ENCODE data around the gene ARHGAP8.

The ARHGAP8 gene

DNA sequence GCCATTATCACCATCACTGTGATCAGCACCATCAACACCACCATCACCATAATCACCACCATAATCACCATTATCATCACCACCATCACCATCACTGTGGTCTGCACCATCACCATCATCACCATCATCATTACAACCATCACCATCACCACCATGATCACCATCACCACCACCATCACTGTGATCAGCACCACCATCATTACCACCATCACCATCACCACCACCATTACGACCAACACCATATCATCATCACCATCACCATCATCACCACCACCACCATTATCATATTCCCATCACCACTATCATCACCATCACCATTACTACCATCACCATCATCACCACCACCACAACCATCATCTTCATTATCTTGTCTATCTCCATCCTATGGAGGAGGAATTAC lies 132.2 kb downstream of the ARHGAP8 start:
- Histone ChIP-seq H3K36me3 (ENCODE audit: control insufficient read depth in 1 of 2, insufficient read depth in 2 of 2, low read depth in 1 of 2, low read length in 2 of 2) (no peaks in the 10 kb centered on the region), H3K23ac (ENCODE audit: low read length in 2 of 2) (no peak overlapping the region), H3K4me1 (ENCODE audit: control insufficient read depth, insufficient read depth, low read depth, low read length) (no peaks in the 10 kb centered on the region), H3K9me3 (ENCODE audit: control insufficient read depth, low read length) (no peaks in the 10 kb centered on the region), H3K9ac (ENCODE audit: low read length) (no peak overlapping the region), H3K18ac (ENCODE audit: low read depth in 1 of 2, low read length in 2 of 2) (no peak overlapping the region), H3K4me3 (ENCODE audit: insufficient read depth in 1 of 2, low read depth in 1 of 2, low read length in 2 of 2) (no peak overlapping the region), H2BK120ac (ENCODE audit: low read depth, low read length) (no peak overlapping the region), H3K79me1 (replicated peaks; ENCODE audit: low read length, poor library complexity, severe bottlenecking) (no peaks in the 10 kb centered on the region), H2BK12ac (ENCODE audit: low read length in 2 of 2) (no peak overlapping the region), H2AFZ (ENCODE audit: low read depth, low read length) (no peak overlapping the region), H3K14ac (ENCODE audit: low read length in 2 of 2) (no peak overlapping the region), H3K27ac (ENCODE audit: low read length, poor library complexity, severe bottlenecking) (no peak overlapping the region), H2BK5ac (ENCODE audit: low read depth, low read length, poor library complexity, severe bottlenecking) (no peak overlapping the region), H3K4ac (ENCODE audit: low read depth in 1 of 2, low read length in 2 of 2) (no peak overlapping the region), H4K8ac (ENCODE audit: low read length) (no peak overlapping the region), H2BK15ac (ENCODE audit: low read depth, poor library complexity, severe bottlenecking) (no peak overlapping the region), H4K91ac (ENCODE audit: low read length) (no peak overlapping the region), H3K4me2 (ENCODE audit: low read length, poor library complexity, severe bottlenecking) (no peak overlapping the region), H2AK5ac (ENCODE audit: low read length, severe bottlenecking) (no peak overlapping the region), H3K27me3 (ENCODE audit: control insufficient read depth in 1 of 2, insufficient read depth in 1 of 2, low read length in 2 of 2) (no peaks in the 10 kb centered on the region)
- WGBS = 82% methylated on average over 1 of the region's 1 CpG
- no peak for DNase-seq

DNA sequence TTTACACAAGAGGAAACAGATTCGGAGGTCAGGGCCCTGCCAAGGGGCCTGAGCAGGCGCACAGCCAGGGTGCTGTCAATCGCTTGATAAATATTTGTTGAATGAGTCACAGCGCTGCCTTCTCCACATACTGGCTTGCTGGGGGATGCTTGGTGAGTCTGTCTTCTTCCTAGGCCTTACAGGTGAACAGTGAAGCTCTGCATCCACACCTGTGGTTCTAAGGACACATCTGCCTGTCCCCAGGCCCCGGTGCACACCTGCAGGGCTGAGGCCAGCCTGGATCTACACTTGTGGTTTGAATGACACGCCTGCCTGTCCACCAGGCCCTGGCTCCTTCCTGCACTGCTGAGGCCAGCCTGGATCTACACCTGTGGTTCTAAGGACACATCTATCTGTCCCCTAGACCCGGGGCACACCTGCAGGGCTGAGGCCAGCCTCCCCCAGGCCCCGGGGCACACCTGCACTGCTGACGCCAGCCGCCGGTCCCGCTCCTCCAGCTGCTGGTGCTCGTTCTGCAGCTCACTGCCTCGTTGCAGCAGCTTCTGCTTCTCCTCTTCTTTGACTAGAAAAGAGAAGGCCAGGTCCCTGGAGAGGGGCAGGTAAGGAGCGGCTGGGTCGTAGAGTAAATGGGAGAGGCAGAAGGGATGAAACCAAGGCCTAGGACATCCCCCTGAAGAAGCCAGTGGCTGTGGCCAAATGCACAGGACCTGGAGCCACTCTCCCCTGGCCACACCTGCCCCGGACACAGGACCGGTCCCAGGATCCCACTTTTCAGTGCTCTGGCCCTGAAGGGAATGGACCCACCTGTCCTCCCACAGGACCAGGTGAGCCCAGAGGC lies 132.8 kb downstream of the ARHGAP8 start:
- H3K23ac ChIP-seq (ENCODE audit: low read length in 2 of 2) = no peak overlapping the region
- no peak overlapping the region for H3K9ac ChIP-seq (ENCODE audit: low read length)
- no peaks in the 10 kb centered on the region for H3K36me3 ChIP-seq (ENCODE audit: control insufficient read depth in 1 of 2, insufficient read depth in 2 of 2, low read depth in 1 of 2, low read length in 2 of 2)
- H4K8ac ChIP-seq (ENCODE audit: low read length) = no peak overlapping the region
- H3K27ac ChIP-seq (ENCODE audit: low read length, poor library complexity, severe bottlenecking) = no peak overlapping the region
- H4K91ac ChIP-seq (ENCODE audit: low read length) = no peak overlapping the region
- no peak overlapping the region for H2BK120ac ChIP-seq (ENCODE audit: low read depth, low read length)
- H3K4ac ChIP-seq (ENCODE audit: low read depth in 1 of 2, low read length in 2 of 2) = no peak overlapping the region
- no peak overlapping the region for H2AK5ac ChIP-seq (ENCODE audit: low read length, severe bottlenecking)
- H2BK12ac ChIP-seq (ENCODE audit: low read length in 2 of 2) = no peak overlapping the region
- no peak overlapping the region for H3K4me2 ChIP-seq (ENCODE audit: low read length, poor library complexity, severe bottlenecking)
- 83% methylated on average over 18 of the region's 18 CpGs for WGBS
- no peak overlapping the region for H2BK15ac ChIP-seq (ENCODE audit: low read depth, poor library complexity, severe bottlenecking)
- H2BK5ac ChIP-seq (ENCODE audit: low read depth, low read length, poor library complexity, severe bottlenecking) = no peak overlapping the region
- no peaks in the 10 kb centered on the region for H3K27me3 ChIP-seq (ENCODE audit: control insufficient read depth in 1 of 2, insufficient read depth in 1 of 2, low read length in 2 of 2)
- H3K79me1 ChIP-seq (replicated peaks; ENCODE audit: low read length, poor library complexity, severe bottlenecking) = no peaks in the 10 kb centered on the region
- no peak overlapping the region for H2AFZ ChIP-seq (ENCODE audit: low read depth, low read length)
- H3K4me1 ChIP-seq (ENCODE audit: control insufficient read depth, insufficient read depth, low read depth, low read length) = no peaks in the 10 kb centered on the region
- H3K4me3 ChIP-seq (ENCODE audit: insufficient read depth in 1 of 2, low read depth in 1 of 2, low read length in 2 of 2) = no peak overlapping the region
- H3K14ac ChIP-seq (ENCODE audit: low read length in 2 of 2) = no peak overlapping the region
- DNase-seq = no peak
- H3K18ac ChIP-seq (ENCODE audit: low read depth in 1 of 2, low read length in 2 of 2) = no peak overlapping the region
- no peaks in the 10 kb centered on the region for H3K9me3 ChIP-seq (ENCODE audit: control insufficient read depth, low read length)

DNA sequence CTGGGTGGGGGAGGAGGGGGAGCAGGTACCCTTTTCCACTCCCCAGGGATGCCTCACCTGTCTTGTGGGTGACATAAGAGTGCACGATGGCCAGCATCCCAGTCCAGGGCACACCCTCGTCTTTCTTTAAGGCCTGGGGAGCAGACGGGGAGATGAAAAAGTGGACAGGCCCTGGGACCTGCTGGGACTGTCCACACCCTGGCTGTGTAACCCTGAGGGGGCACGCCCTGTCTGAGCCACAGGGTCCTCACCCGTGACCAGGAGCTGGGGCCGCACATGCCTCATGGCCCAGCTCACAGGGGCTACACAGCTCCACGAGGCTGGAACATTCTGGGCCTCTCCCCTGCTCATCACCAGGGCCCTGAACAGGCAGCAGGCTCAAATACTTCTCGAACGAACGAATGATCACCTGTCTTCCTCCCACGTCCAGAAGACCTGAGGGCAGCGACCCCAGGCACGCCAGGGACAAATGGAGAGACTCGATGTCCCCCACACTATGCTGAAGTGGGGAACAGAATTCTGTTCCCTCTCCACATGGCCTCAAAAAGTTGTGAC lies 133.5 kb downstream of the ARHGAP8 start:
- Histone ChIP-seq H2BK5ac (ENCODE audit: low read depth, low read length, poor library complexity, severe bottlenecking) (no peak overlapping the region), H4K91ac (ENCODE audit: low read length) (no peak overlapping the region), H3K79me1 (replicated peaks; ENCODE audit: low read length, poor library complexity, severe bottlenecking) (no peaks in the 10 kb centered on the region), H3K36me3 (ENCODE audit: control insufficient read depth in 1 of 2, insufficient read depth in 2 of 2, low read depth in 1 of 2, low read length in 2 of 2) (no peaks in the 10 kb centered on the region), H2AFZ (ENCODE audit: low read depth, low read length) (no peak overlapping the region), H3K14ac (ENCODE audit: low read length in 2 of 2) (no peak overlapping the region), H3K4me2 (ENCODE audit: low read length, poor library complexity, severe bottlenecking) (no peak overlapping the region), H4K8ac (ENCODE audit: low read length) (no peak overlapping the region), H2AK5ac (ENCODE audit: low read length, severe bottlenecking) (no peak overlapping the region), H3K4ac (ENCODE audit: low read depth in 1 of 2, low read length in 2 of 2) (no peak overlapping the region), H3K4me1 (ENCODE audit: control insufficient read depth, insufficient read depth, low read depth, low read length) (no peaks in the 10 kb centered on the region), H2BK15ac (ENCODE audit: low read depth, poor library complexity, severe bottlenecking) (no peak overlapping the region), H3K18ac (ENCODE audit: low read depth in 1 of 2, low read length in 2 of 2) (no peak overlapping the region), H3K27ac (ENCODE audit: low read length, poor library complexity, severe bottlenecking) (no peak overlapping the region), H3K4me3 (ENCODE audit: insufficient read depth in 1 of 2, low read depth in 1 of 2, low read length in 2 of 2) (no peak overlapping the region), H2BK120ac (ENCODE audit: low read depth, low read length) (no peak overlapping the region), H3K23ac (ENCODE audit: low read length in 2 of 2) (no peak overlapping the region), H3K27me3 (ENCODE audit: control insufficient read depth in 1 of 2, insufficient read depth in 1 of 2, low read length in 2 of 2) (no peaks in the 10 kb centered on the region), H3K9ac (ENCODE audit: low read length) (no peak overlapping the region), H3K9me3 (ENCODE audit: control insufficient read depth, low read length) (no peaks in the 10 kb centered on the region), H2BK12ac (ENCODE audit: low read length in 2 of 2) (no peak overlapping the region)
- DNase-seq = no peak
- WGBS = 86% methylated on average over 12 of the region's 14 CpGs

DNA sequence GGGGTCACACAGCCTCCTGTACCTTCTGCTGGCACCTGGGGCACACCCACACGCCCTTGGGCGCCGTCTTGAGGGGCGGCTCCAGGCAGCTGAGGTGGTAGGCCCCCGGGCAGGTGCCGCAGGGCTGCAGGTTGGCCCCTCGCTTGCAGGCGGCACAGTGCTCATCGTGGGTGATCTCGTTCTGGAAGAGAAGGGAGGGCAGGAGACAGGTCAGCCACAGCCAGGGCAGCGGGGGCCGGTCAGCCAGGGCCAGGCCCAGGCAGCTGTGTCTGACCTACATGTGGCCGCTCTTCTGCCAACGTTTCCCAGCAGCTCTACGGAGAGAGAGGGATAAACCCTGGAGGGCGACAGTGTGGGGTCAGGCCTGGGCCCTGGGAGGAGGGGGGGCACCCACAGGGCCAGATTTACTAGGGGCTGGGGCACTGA lies 135.6 kb downstream of the ARHGAP8 start:
- Histone ChIP-seq H3K27me3 (ENCODE audit: control insufficient read depth in 1 of 2, insufficient read depth in 1 of 2, low read length in 2 of 2) (peaks cover 10 to 12% of the 10 kb centered on the region in 2 experiments), H3K36me3 (ENCODE audit: control insufficient read depth in 1 of 2, insufficient read depth in 2 of 2, low read depth in 1 of 2, low read length in 2 of 2) (no peaks in the 10 kb centered on the region), H4K8ac (ENCODE audit: low read length) (no peak overlapping the region), H3K9ac (ENCODE audit: low read length) (no peak overlapping the region), H3K23ac (ENCODE audit: low read length in 2 of 2) (no peak overlapping the region), H3K27ac (ENCODE audit: low read length, poor library complexity, severe bottlenecking) (no peak overlapping the region), H2AFZ (ENCODE audit: low read depth, low read length) (no peak overlapping the region), H3K4me3 (ENCODE audit: insufficient read depth in 1 of 2, low read depth in 1 of 2, low read length in 2 of 2) (no peak overlapping the region), H3K9me3 (ENCODE audit: control insufficient read depth, low read length) (no peaks in the 10 kb centered on the region), H3K18ac (ENCODE audit: low read depth in 1 of 2, low read length in 2 of 2) (no peak overlapping the region), H3K4ac (ENCODE audit: low read depth in 1 of 2, low read length in 2 of 2) (no peak overlapping the region), H2AK5ac (ENCODE audit: low read length, severe bottlenecking) (no peak overlapping the region), H2BK5ac (ENCODE audit: low read depth, low read length, poor library complexity, severe bottlenecking) (no peak overlapping the region), H2BK15ac (ENCODE audit: low read depth, poor library complexity, severe bottlenecking) (no peak overlapping the region), H3K79me1 (replicated peaks; ENCODE audit: low read length, poor library complexity, severe bottlenecking) (no peaks in the 10 kb centered on the region), H3K4me2 (ENCODE audit: low read length, poor library complexity, severe bottlenecking) (no peak overlapping the region), H2BK12ac (ENCODE audit: low read length in 2 of 2) (no peak overlapping the region), H3K4me1 (ENCODE audit: control insufficient read depth, insufficient read depth, low read depth, low read length) (no peaks in the 10 kb centered on the region), H3K14ac (ENCODE audit: low read length in 2 of 2) (no peak overlapping the region), H2BK120ac (ENCODE audit: low read depth, low read length) (no peak overlapping the region), H4K91ac (ENCODE audit: low read length) (no peak overlapping the region)
- WGBS = 89% methylated on average over 16 of the region's 16 CpGs
- DNase-seq = no peak

All from mesenchymal stem cell (in vitro differentiated cells and primary cell).